K562 (cell line): ENCODE measurements around the gene SERGEF. TPM values are rescaled to one million over a fixed set of nuclear protein-coding genes. Genes with fewer than 3 reads are reported as not detected.

Source experiments
- ATAC-seq: fragments of 200-7000 bp; cut with Tn5 transposase; 3 replicates; pipeline ENCODE4 v1.9.1; 2020; ENCODE audit warnings: moderate library complexity
- BruUV-seq: library from RNA; stranded (reverse); fragments of 400-500 nt; replicated peaks from 2 replicates; lab custom pipeline; 2021; lab: Mats Ljungman, UMichigan
- CTCF ChIA-PET: fragments of 300-600 bp; formaldehyde crosslinking; extraction: SDS; loops from one replicate; lab custom pipeline; 2021; ENCODE audit warnings: low intra/inter-chr PET ratio; lab: Yijun Ruan, JAX
- POLR2A ChIA-PET: fragments of 300-600, 350-650 bp; sonication (Branson Sonifier 250); formaldehyde crosslinking; extraction: SDS; loops from one replicate; lab custom pipeline; 2021; ENCODE audit warnings: antibody characterized with exemption, inconsistent platforms; lab: Yijun Ruan, JAX
- DNase-seq, 4 experiments: peaks; one replicate each; pipeline versions ENCODE4 v3.0.0 to v3.0.0-alpha.2; 2011 to 2018; ENCODE audit warnings: low spot score in 3 of 4, mixed read lengths in 3 of 4; ENCODE audit errors: extremely low read depth in 1 of 4
- FAIRE-seq: peaks from 2 replicates; lab custom pipeline; 2011; peaks lifted over from hg19 to GRCh38; lab: Jason Lieb, UNC
- H2AFZ ChIP-seq: 2 replicates; pipeline ENCODE4 v1.6.0; 2011; ENCODE audit warnings: low read depth, low read length, control low read depth, inconsistent platforms
- H3K27ac ChIP-seq: fragments of 200-600 bp; 3 replicates; pipeline ENCODE4 v1.8.0; 2011; ENCODE audit warnings: low read depth, mild to moderate bottlenecking, control low read depth, inconsistent platforms, low read length, moderate library complexity, mixed read lengths; ENCODE audit errors: extremely low read depth
- H3K27me3 ChIP-seq, 2 experiments: fragments of 300-600 bp in 1 of 2; 2 replicates in 1 of 2; 3 replicates in 1 of 2; pipeline versions ENCODE4 v1.6.0 to v1.8.0; 2011; ENCODE audit warnings: inconsistent platforms in 2 of 2, low read length in 2 of 2, mild to moderate bottlenecking in 1 of 2, mixed read lengths in 1 of 2, moderate library complexity in 1 of 2; ENCODE audit not compliant: control insufficient read depth in 2 of 2, insufficient read depth in 2 of 2
- H3K36me3 ChIP-seq: fragments of 300-600 bp; 3 replicates; pipeline ENCODE4 v1.8.0; 2011; ENCODE audit warnings: mild to moderate bottlenecking, low read length, inconsistent platforms; ENCODE audit not compliant: control insufficient read depth, insufficient read depth
- H3K4me1 ChIP-seq, 2 experiments: fragments of 200-600 bp in 1 of 2; replicated peaks in 1 of 2; 2 replicates in 1 of 2; 3 replicates in 1 of 2; pipeline versions ENCODE4 v1.5.1 to v1.8.0; 2011; ENCODE audit warnings: inconsistent platforms in 2 of 2, low read length in 2 of 2, mild to moderate bottlenecking in 1 of 2, mixed read lengths in 1 of 2, moderate library complexity in 1 of 2; ENCODE audit not compliant: control insufficient read depth in 2 of 2, insufficient read depth in 2 of 2
- H3K4me2 ChIP-seq: 2 replicates; pipeline ENCODE4 v1.6.1; 2011; ENCODE audit warnings: low read length, control low read depth, inconsistent platforms, mixed read lengths; ENCODE audit not compliant: insufficient read depth
- H3K4me3 ChIP-seq: fragments of 200-600 bp; sonication (generic), shearing (Covaris generic); 2 replicates; pipeline ENCODE4 v1.5.1; 2016; ENCODE audit warnings: control low read depth, inconsistent platforms
- H3K79me2 ChIP-seq: fragments of 200-600 bp; 3 replicates; pipeline ENCODE4 v1.8.0; 2011; ENCODE audit warnings: low read length, inconsistent platforms; ENCODE audit not compliant: control insufficient read depth, insufficient read depth
- H3K9ac ChIP-seq, 2 experiments: 2 replicates each; pipeline versions ENCODE4 v1.6.0 to v1.6.1; 2011; ENCODE audit warnings: low read depth in 2 of 2, low read length in 2 of 2, control low read depth in 1 of 2, inconsistent platforms in 1 of 2, mild to moderate bottlenecking in 1 of 2, mixed read lengths in 1 of 2; ENCODE audit not compliant: insufficient read depth in 1 of 2
- H3K9me1 ChIP-seq: one replicate; pipeline ENCODE4 v1.6.0; 2011; ENCODE audit warnings: inconsistent platforms, mild to moderate bottlenecking, low read length, moderate library complexity; ENCODE audit not compliant: control insufficient read depth, insufficient read depth
- H3K9me3 ChIP-seq: replicated peaks from 2 replicates; pipeline ENCODE4 v1.5.1; 2011; ENCODE audit warnings: low read depth, low read length, inconsistent platforms; ENCODE audit not compliant: control insufficient read depth, insufficient read depth
- H4K20me1 ChIP-seq: replicated peaks from 2 replicates; pipeline ENCODE4 v1.6.1; 2011; ENCODE audit warnings: low read length, inconsistent platforms, mixed read lengths; ENCODE audit not compliant: control insufficient read depth, insufficient read depth
- ATF1 ChIP-seq, 2 experiments: fragments of 450-650 bp in 1 of 2; IDR thresholded peaks; 2 replicates each; pipeline ENCODE4 v1.6.1; 2016; ENCODE audit warnings: missing compliant biosample characterization in 1 of 2, missing genetic modification characterization in 1 of 2
- ATF2 ChIP-seq: sonication (generic); formaldehyde crosslinking; IDR thresholded peaks from 2 replicates; pipeline ENCODE4 v1.8.1; 2022; ENCODE audit warnings: missing genetic modification reagents
- E2F6 ChIP-seq, 2 experiments: IDR thresholded peaks; 2 replicates each; pipeline ENCODE4 v1.6.1; 2011; ENCODE audit warnings: borderline replicate concordance in 1 of 2, control low read depth in 1 of 2, low read depth in 1 of 2, low read length in 1 of 2, mild to moderate bottlenecking in 1 of 2, mixed read lengths in 1 of 2, moderate library complexity in 1 of 2; ENCODE audit not compliant: insufficient read depth in 1 of 2, insufficient read length in 1 of 2, poor library complexity in 1 of 2, severe bottlenecking in 1 of 2; ENCODE audit errors: extremely low read depth in 1 of 2
- KAT8 ChIP-seq: fragments of 450-650 bp; IDR thresholded peaks from 2 replicates; pipeline ENCODE4 v1.6.1; 2016; ENCODE audit warnings: low read depth, mild to moderate bottlenecking
- ZNF592 ChIP-seq: fragments of 450-650 bp; IDR thresholded peaks from 2 replicates; pipeline ENCODE4 v1.6.1; 2017; ENCODE audit warnings: antibody characterized with exemption, mild to moderate bottlenecking
- WGBS: fragments of 100-300 bp; shearing (Covaris generic); methylation state at CpG from one replicate; pipeline ENCODE4 v1.1.6; 2016; ENCODE audit warnings: low coverage, mixed read lengths; ENCODE audit not compliant: insufficient coverage; ENCODE audit errors: missing lambda C conversion rate; 5-methylcytosine and 5-hydroxymethylcytosine counted together
- in situ Hi-C: fragments of 300-500 bp; cut with MboI; formaldehyde crosslinking; loops from 4 replicates; pipeline ENCODE4 v1.15.0; 2018; ENCODE audit warnings: inconsistent platforms, mixed read lengths
- intact Hi-C: fragments of 100-400 bp; cut with micrococcal nuclease; formaldehyde crosslinking; loops from 2 replicates; pipeline ENCODE4 v1.14.2; 2022
- polyA plus RNA-seq, 8 experiments: library from polyadenylated mRNA; depleted of rRNA in 4 of 8; stranded (reverse) in 5 of 8; unstranded in 3 of 8; fragments of >200 nt; fragmentation: Nextera tagmentation in 2 of 8; fragmentation: Illumina TruSeq in 1 of 8; extraction: Ambion mirVana in 2 of 8; extraction: Trizol in 1 of 8; gene quantifications; 2 replicates each; pipeline versions ENCODE4 v1.2.1 to v1.2.3, GENCODE V29; 2011 to 2014; ENCODE audit warnings: inconsistent platforms in 1 of 8, missing spikeins in 1 of 8
- total RNA-seq, 7 experiments: library from RNA; depleted of rRNA in 6 of 7; stranded (reverse); fragments of >200 nt in 6 of 7; fragmentation: Illumina TruSeq in 2 of 7; extraction: Trizol in 2 of 7; gene quantifications; 2 replicates each; pipeline versions ENCODE4 v1.2.1 to v1.2.3, GENCODE V29; 2011 to 2021; ENCODE audit warnings: low replicate concordance in 1 of 7

SERGEF gene
- total and polyA plus RNA-seq, 9 of the 15 experiments (the other 6 are each of a cell fraction or from before 2014, with no cell fraction given) = 10.2 to 28.0 (median 19.9) TPM

- WGBS = 0% methylated on average over 2 of the region's 2 CpGs
- BruUV-seq = no TSS peak
- intact Hi-C loops (no loop called here), in situ Hi-C loops (no loop called here)
- Histone ChIP-seq H2AFZ (no peak overlapping the region), H3K9me3 (no peaks in the 10 kb centered on the region), H3K4me1 (no peaks in the 10 kb centered on the region), H4K20me1 (peaks cover 3% of the 10 kb centered on the region; the same call in 1 of the 2 replicates), H3K79me2 (no peaks in the 10 kb centered on the region), H3K4me3 (no peak overlapping the region), H3K27ac (no peak overlapping the region), H3K9me1 (no peaks in the 10 kb centered on the region), H3K9ac (no peak overlapping the region), H3K36me3 (no peaks in the 10 kb centered on the region), H3K27me3 (peaks cover 7 to 56% of the 10 kb centered on the region in 2 experiments; a peak in 2 of 5 replicates), H3K4me2 (no peak overlapping the region)
- ChIA-PET POLR2A (no interaction called here), CTCF (no interaction called here)
- DNase-seq (no peak), ATAC-seq (no peak), FAIRE-seq (no peak)
- TF ChIP-seq E2F6 (IDR thresholded peaks at IDR 0.05; ENCODE audit: borderline replicate concordance in 1 of 2, extremely low read depth in 1 of 2, insufficient read depth in 1 of 2, insufficient read length in 1 of 2, low read depth in 1 of 2, low read length in 1 of 2, poor library complexity in 1 of 2, severe bottlenecking in 1 of 2) (no peak), ATF1 (CRISPR knock-in tag; IDR thresholded peaks at IDR 0.05) (no peak), ATF1 (tag; IDR thresholded peaks at IDR 0.05) (no peak), ATF2 (CRISPR knock-in tag) (no peak), KAT8 (no peak), ZNF592 (no peak)
Measured at GRCh38 chr11:17750801-17751165, 262.1 kb downstream of the SERGEF start.
